Stimulated activated CD4-positive, alpha-beta T cell treated with anti-CD3 and anti-CD28 coated beads, Interleukin-4, amount 100 ng/mL, for 24 hours (primary cell): ENCODE data around the gene KRTAP5-9.
A peak's percentile ranks its signal among the peaks of the same experiment; 100 is the strongest.
"Not testable (repeated sequence)": the region's sequence is repeated elsewhere in the genome, so short reads cannot be mapped to it uniquely, and the experiment has no call there.

Experiments
- DNase-seq: peaks from one replicate; pipeline ENCODE4 v3.0.0-alpha.2; 2020

The KRTAP5-9 gene

GRCh38 chr11:71588314-71588713 lies 40.1 kb downstream of the KRTAP5-9 start:
- not testable (repeated sequence) for DNase-seq

- peak; percentile 71 for DNase-seq
Observed at GRCh38 chr11:71588822-71589545, 40.8 kb downstream of the KRTAP5-9 start.

- DNase-seq: not testable (repeated sequence)
Observed at GRCh38 chr11:71589546-71589920, 41.3 kb downstream of the KRTAP5-9 start.
